GM12865 (cell line): ENCODE measurements around the gene CSTPP1.

Source experiments
- DNase-seq: peaks from one replicate; pipeline ENCODE4 v3.0.0; 2010; ENCODE audit warnings: low read depth
- H3K4me3 ChIP-seq: 2 replicates; pipeline ENCODE4 v1.5.1; 2011; ENCODE audit warnings: mild to moderate bottlenecking, low read depth, low read length, control low read depth
- TF ChIP-seq, protein P1 (sequence below): IDR thresholded peaks from 2 replicates; pipeline ENCODE4 v1.5.1; 2011; ENCODE audit warnings: low read length, control low read depth, low read depth, inconsistent platforms; ENCODE audit not compliant: insufficient read depth; ENCODE audit errors: missing control alignments

The CSTPP1 gene

DNA sequence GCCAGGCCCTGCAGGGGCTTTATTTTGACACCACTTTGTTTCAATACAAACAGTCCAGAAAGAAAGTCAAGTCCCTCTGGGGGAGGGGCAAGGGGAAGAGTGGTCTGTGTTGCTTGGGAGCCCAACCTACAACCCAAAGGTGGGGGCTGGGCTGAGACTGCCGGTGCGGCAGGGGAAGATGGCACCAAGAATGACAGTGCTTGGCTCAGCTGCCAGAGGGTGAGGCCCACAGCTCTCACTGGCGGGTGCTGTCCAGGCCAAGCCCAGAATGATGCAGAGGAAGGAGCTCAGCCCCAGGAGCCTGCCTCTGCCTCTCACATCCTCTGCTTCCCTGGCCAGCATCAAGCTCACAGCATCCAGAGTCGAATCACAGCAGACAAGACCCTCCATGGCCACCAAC lies 227.8 kb downstream of the CSTPP1 start:
- no peak for DNase-seq
- no peak overlapping the region for H3K4me3 ChIP-seq
- TF ChIP-seq, protein P1, sequence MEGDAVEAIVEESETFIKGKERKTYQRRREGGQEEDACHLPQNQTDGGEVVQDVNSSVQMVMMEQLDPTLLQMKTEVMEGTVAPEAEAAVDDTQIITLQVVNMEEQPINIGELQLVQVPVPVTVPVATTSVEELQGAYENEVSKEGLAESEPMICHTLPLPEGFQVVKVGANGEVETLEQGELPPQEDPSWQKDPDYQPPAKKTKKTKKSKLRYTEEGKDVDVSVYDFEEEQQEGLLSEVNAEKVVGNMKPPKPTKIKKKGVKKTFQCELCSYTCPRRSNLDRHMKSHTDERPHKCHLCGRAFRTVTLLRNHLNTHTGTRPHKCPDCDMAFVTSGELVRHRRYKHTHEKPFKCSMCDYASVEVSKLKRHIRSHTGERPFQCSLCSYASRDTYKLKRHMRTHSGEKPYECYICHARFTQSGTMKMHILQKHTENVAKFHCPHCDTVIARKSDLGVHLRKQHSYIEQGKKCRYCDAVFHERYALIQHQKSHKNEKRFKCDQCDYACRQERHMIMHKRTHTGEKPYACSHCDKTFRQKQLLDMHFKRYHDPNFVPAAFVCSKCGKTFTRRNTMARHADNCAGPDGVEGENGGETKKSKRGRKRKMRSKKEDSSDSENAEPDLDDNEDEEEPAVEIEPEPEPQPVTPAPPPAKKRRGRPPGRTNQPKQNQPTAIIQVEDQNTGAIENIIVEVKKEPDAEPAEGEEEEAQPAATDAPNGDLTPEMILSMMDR = no peak

DNA sequence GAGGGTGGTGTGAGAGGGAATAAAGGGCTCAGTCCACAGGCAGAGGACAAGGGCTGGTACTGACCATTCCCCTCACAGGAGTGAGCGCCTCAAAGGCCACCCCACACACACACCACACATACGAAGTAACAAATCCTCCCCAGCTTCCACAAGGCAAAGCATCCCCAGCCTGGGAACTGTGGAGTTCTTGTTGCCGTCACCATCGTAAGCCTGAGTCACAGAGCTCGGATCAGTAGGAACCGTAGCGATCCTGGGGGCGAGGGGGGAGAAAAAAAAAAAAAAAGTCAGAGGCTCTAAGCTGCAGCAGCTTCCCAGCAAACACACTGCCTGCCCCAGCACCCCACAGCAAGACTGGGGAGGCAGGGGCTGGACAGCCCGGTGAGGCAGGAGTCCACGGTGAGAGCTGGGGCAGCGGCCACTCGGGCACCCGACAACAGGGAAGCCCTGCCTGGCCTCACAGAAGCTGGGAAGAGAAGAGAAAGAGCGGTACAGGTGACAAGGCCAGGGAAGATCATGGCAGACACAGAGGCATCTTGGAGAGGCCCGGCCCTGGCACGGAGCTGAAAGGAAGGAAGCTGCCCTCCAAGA lies 228.8 kb downstream of the CSTPP1 start:
- H3K4me3 ChIP-seq = no peak overlapping the region
- DNase-seq = no peak
- TF ChIP-seq, protein P1 = no peak

DNA sequence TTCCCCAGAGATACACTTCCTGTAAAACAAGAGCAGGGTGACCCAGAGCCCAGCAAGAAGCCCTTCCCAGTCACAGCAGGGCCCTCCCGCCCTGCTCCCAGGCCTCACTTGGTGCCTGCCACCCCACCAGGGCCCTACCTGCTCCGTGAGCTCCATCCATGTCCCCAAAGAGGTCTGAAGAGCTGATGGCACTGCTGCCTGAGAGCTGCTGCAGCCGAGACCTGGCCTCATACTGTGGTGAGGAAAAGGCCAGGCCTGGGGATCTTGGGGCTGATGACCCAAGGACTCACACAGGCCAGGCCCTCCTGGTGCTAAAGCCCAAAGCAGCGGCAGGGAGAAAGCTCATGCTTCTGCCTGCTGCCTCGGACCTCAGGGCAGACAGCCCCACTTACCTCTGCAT lies 229.8 kb downstream of the CSTPP1 start:
- DNase-seq = no peak
- TF ChIP-seq, protein P1 = no peak
- H3K4me3 ChIP-seq = no peak overlapping the region

DNA sequence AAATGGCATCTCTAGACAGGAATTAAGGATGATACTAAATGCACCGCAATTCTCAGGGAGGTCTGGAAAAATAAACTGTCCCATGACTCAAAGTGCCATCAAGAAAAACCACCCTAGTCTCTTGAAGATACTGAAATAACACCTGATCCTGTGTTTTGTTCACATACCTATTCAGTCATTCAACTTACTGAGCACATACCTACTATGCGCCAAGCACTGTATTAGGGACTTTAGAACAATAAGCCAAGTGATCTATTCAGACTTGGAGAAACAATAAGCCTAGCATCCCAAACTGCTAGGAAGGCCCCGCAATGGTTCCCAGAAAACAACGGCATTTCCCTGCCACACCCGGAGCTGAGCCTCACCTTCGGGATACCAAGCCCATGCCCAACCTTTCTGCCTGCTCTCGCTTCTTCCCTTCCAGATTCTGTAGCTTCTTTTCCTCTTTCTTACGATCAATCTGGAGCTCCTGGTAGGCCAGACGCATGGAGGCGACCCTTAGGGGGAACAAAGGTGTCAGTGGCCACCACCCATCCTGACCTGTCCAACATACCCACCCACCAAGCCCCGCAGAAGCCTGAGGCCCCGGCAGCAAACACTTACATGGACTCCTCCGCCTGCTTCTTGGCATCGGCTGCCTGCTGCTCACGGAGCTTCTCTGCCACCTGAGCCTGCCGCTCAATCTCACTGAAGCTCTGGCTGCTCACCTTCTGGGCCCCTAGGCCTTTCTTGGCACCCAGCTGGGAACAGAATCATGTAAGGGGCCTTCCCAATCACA lies 234.7 kb downstream of the CSTPP1 start:
- DNase-seq = no peak
- no peak overlapping the region for H3K4me3 ChIP-seq
- TF ChIP-seq, protein P1 = no peak

DNA sequence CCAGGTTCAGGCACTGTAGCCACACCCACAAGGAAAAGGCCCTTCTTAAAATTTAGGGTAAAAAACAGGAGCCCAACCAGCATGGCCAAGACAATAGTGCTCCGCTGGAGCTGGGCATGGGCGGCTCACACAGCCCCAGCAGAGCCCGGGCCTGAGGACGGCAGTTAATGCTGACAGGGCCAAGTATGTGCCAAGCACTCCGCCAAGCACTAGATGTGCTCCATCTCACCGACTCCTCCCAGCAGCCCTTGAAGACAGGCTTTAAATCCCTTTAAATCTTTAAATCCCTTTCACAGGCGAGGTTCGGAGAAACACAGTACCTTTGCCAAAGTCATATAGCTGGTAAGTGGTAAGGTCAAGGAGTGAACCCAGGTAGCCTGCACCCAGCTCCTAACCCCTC lies 235.3 kb downstream of the CSTPP1 start:
- DNase-seq = no peak
- H3K4me3 ChIP-seq = no peak overlapping the region

DNA sequence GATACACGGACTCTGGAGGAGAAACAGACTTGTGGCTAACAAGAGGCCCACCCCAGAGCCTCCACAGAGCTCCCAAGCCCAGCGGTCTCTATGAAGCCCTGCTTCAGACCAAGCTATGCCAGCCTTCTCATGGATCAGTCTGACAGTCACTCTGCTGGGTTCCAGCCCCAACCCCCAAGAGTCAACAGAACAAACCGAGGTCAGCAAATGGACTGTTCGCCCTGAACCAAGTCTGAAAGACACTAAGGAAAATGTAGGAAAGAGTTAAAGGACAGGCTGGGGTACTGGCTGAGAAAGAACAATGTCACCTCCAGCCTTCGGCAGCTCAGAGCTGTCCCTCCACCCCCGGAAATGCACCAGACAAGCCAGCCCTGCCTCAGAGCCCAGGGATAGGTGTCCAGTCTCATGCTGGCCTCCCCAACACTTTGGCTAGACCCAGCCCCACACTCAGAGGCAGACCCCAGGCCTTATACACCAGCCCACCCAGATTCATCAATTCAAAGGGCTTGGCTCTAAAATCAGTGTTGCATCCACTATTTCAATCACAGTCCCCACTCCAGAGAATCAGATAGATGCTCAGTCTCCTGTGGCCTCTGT lies 236.3 kb downstream of the CSTPP1 start:
- no peak for DNase-seq
- no peak overlapping the region for H3K4me3 ChIP-seq

More for the DNA sequence above, 235.3 kb downstream of the CSTPP1 start:
- TF ChIP-seq, protein P1 = no peak

More for the DNA sequence above, 236.3 kb downstream of the CSTPP1 start:
- TF ChIP-seq, protein P1 = no peak
